MM.1S (cell line): ENCODE data around the gene PDE6A.

Experiments used
- DNase-seq: peaks from one replicate; pipeline ENCODE4 v3.0.0-alpha.2; 2015
- H2AFZ ChIP-seq: fragments of 300-600 bp; sonication (generic); 2 replicates; pipeline ENCODE4 v1.6.0; 2016; ENCODE audit warnings: antibody characterized with exemption, low read length
- H3F3A ChIP-seq: fragments of 300-600 bp; sonication (generic); 2 replicates; pipeline ENCODE4 v1.6.1; 2016; ENCODE audit warnings: mild to moderate bottlenecking, antibody characterized with exemption, low read length, moderate library complexity, mixed read lengths; ENCODE audit not compliant: insufficient read depth
- H3K27ac ChIP-seq: fragments of 300-600 bp; sonication (generic); 2 replicates; pipeline ENCODE4 v1.5.1; 2016; ENCODE audit warnings: mild to moderate bottlenecking, low read length
- H3K27me3 ChIP-seq: fragments of 300-600 bp; sonication (generic); replicated peaks from 2 replicates; pipeline ENCODE4 v1.6.0; 2016; ENCODE audit warnings: low read length; ENCODE audit not compliant: insufficient read depth
- H3K36me3 ChIP-seq: fragments of 300-600 bp; sonication (generic); replicated peaks from 2 replicates; pipeline ENCODE4 v1.6.1; 2016; ENCODE audit warnings: mild to moderate bottlenecking, low read length, mixed read lengths; ENCODE audit not compliant: insufficient read depth
- H3K4me1 ChIP-seq: fragments of 300-600 bp; sonication (generic); 2 replicates; pipeline ENCODE4 v1.6.1; 2016; ENCODE audit warnings: low read length, mixed read lengths
- H3K4me2 ChIP-seq: fragments of 300-600 bp; sonication (generic); 2 replicates; pipeline ENCODE4 v1.6.0; 2016; ENCODE audit warnings: low read depth, low read length
- H3K4me3 ChIP-seq: fragments of 300-600 bp; sonication (generic); 2 replicates; pipeline ENCODE4 v1.5.1; 2016; ENCODE audit warnings: low read length, mixed read lengths
- H3K79me2 ChIP-seq: fragments of 300-600 bp; sonication (generic); 2 replicates; pipeline ENCODE4 v1.6.1; 2016; ENCODE audit warnings: mixed run types, low read length, mixed read lengths
- H3K9ac ChIP-seq: fragments of 300-600 bp; sonication (generic); 2 replicates; pipeline ENCODE4 v1.6.1; 2016; ENCODE audit warnings: low read length, mixed read lengths
- H3K9me2 ChIP-seq: fragments of 300-600 bp; sonication (generic); replicated peaks from 2 replicates; pipeline ENCODE4 v1.6.1; 2016; ENCODE audit warnings: mild to moderate bottlenecking, low read length, mixed read lengths; ENCODE audit not compliant: insufficient read depth
- H3K9me3 ChIP-seq: fragments of 300-600 bp; sonication (generic); replicated peaks from 2 replicates; pipeline ENCODE4 v1.6.1; 2016; ENCODE audit warnings: mild to moderate bottlenecking, low read length, mixed read lengths; ENCODE audit not compliant: insufficient read depth
- H4K20me1 ChIP-seq: fragments of 300-600 bp; sonication (generic); 2 replicates; pipeline ENCODE4 v1.6.1; 2016; ENCODE audit warnings: mild to moderate bottlenecking, low read length, moderate library complexity, mixed read lengths; ENCODE audit not compliant: insufficient read depth
- CTCF ChIP-seq: fragments of 300-600 bp; sonication (generic); IDR thresholded peaks from 2 replicates; pipeline ENCODE4 v1.5.1; 2016; ENCODE audit warnings: antibody characterized with exemption, low read length, mixed read lengths
- EZH2 ChIP-seq: fragments of 300-600 bp; sonication (generic); optimal IDR thresholded peaks from 2 replicates; pipeline ENCODE3; 2017; ENCODE audit warnings: low read depth, mild to moderate bottlenecking, antibody characterized with exemption, low read length, mixed read lengths
- EZH2phosphoT487 ChIP-seq: fragments of 300-600 bp; sonication (generic); IDR thresholded peaks from 2 replicates; pipeline ENCODE4 v1.6.1; 2018; ENCODE audit warnings: antibody characterized with exemption, low read length

Gene PDE6A

GRCh38 chr5:149820536-149821510 is 123.8 kb downstream of the PDE6A start:
- TF ChIP-seq EZH2 (no peak), CTCF (no peak), EZH2phosphoT487 (no peak)
- no peak overlapping the region for H3K4me3 ChIP-seq
- H3K9ac ChIP-seq, result no peak overlapping the region
- H3K27ac ChIP-seq, result no peak overlapping the region
- no peaks in the 10 kb centered on the region for H3K9me2 ChIP-seq
- no peak for DNase-seq
- no peaks in the 10 kb centered on the region for H3F3A ChIP-seq
- no peak overlapping the region for H3K4me2 ChIP-seq
- no peaks in the 10 kb centered on the region for H3K36me3 ChIP-seq
- H2AFZ ChIP-seq, result no peak overlapping the region
- no peaks in the 10 kb centered on the region for H3K9me3 ChIP-seq
- peaks cover 19% of the 10 kb centered on the region for H3K79me2 ChIP-seq
- H4K20me1 ChIP-seq, result no peaks in the 10 kb centered on the region
- no peaks in the 10 kb centered on the region for H3K27me3 ChIP-seq
- no peaks in the 10 kb centered on the region for H3K4me1 ChIP-seq

GRCh38 chr5:149820012-149820411 is 124.6 kb downstream of the PDE6A start:
- Histone ChIP-seq H4K20me1 (no peaks in the 10 kb centered on the region), H2AFZ (no peak overlapping the region), H3K4me1 (no peaks in the 10 kb centered on the region), H3K4me3 (no peak overlapping the region), H3F3A (no peaks in the 10 kb centered on the region), H3K79me2 (peaks cover 19% of the 10 kb centered on the region), H3K9me3 (no peaks in the 10 kb centered on the region), H3K9ac (no peak overlapping the region), H3K9me2 (no peaks in the 10 kb centered on the region), H3K27ac (no peak overlapping the region), H3K36me3 (no peaks in the 10 kb centered on the region), H3K27me3 (no peaks in the 10 kb centered on the region), H3K4me2 (no peak overlapping the region)
- TF ChIP-seq EZH2 (no peak), CTCF (no peak)
- DNase-seq, result no peak

- Histone ChIP-seq H3K36me3 (no peaks in the 10 kb centered on the region), H3K9ac (no peak overlapping the region), H3K27ac (no peak overlapping the region), H3K9me2 (no peaks in the 10 kb centered on the region), H3K4me1 (no peaks in the 10 kb centered on the region), H3K4me2 (no peak overlapping the region), H3K27me3 (no peaks in the 10 kb centered on the region), H4K20me1 (no peaks in the 10 kb centered on the region), H2AFZ (no peak overlapping the region), H3K4me3 (no peak overlapping the region), H3F3A (no peaks in the 10 kb centered on the region), H3K9me3 (no peaks in the 10 kb centered on the region), H3K79me2 (peaks cover 28% of the 10 kb centered on the region)
- no peak for DNase-seq
- TF ChIP-seq EZH2phosphoT487 (no peak), EZH2 (no peak)
Measured at GRCh38 chr5:149818116-149818515, 126.5 kb downstream of the PDE6A start.
